Lung (tissue), 12 donors: ENCODE results near the gene MUCL3. TPM values are rescaled to one million over a fixed set of nuclear protein-coding genes. Genes with fewer than 3 reads are reported as not detected.

Experiments used
- ATAC-seq: fragments of 200-7000 bp; cut with Tn5 transposase; one replicate; pipeline ENCODE4 v1.9.1; 2020; ENCODE audit warnings: moderate number of reproducible peaks; ENCODE audit not compliant: insufficient read depth, low FRiP score
- DNase-seq, 3 donors: peaks; one replicate each; pipeline ENCODE4 v3.0.0-alpha.2; 2013 to 2017
- H3K27ac ChIP-seq, 2 donors: one replicate each; pipeline ENCODE4 v1.5.1; 2013; ENCODE audit warnings: mild to moderate bottlenecking in 2 of 2, moderate library complexity in 2 of 2, control low read depth in 1 of 2, inconsistent platforms in 1 of 2, low read depth in 1 of 2, low read length in 1 of 2
- H3K27me3 ChIP-seq, 3 donors: one replicate each; pipeline ENCODE4 v1.5.1; 2013; ENCODE audit warnings: low read length in 2 of 3; ENCODE audit not compliant: control insufficient read depth in 3 of 3, insufficient read depth in 3 of 3
- H3K36me3 ChIP-seq, 4 donors: one replicate each; pipeline ENCODE4 v1.5.1; 2013; ENCODE audit warnings: low read length in 4 of 4, mild to moderate bottlenecking in 1 of 4, moderate library complexity in 1 of 4; ENCODE audit not compliant: control insufficient read depth in 4 of 4, insufficient read depth in 4 of 4
- H3K4me1 ChIP-seq, 5 donors: one replicate each; pipeline ENCODE4 v1.5.1; 2013; ENCODE audit warnings: low read length in 5 of 5, mild to moderate bottlenecking in 2 of 5, moderate library complexity in 1 of 5; ENCODE audit not compliant: control insufficient read depth in 5 of 5, insufficient read depth in 5 of 5
- H3K4me3 ChIP-seq: one replicate; pipeline ENCODE4 v1.5.1; 2013; ENCODE audit warnings: mild to moderate bottlenecking, control low read depth, moderate library complexity
- H3K9ac ChIP-seq, 2 donors: one replicate each; pipeline ENCODE4 v1.5.1; 2013; ENCODE audit warnings: low read length in 2 of 2, control low read depth in 1 of 2; ENCODE audit not compliant: insufficient read depth in 1 of 2
- H3K9me3 ChIP-seq, 4 donors: one replicate each; pipeline ENCODE4 v1.5.1; 2013; ENCODE audit warnings: low read length in 3 of 4, mild to moderate bottlenecking in 1 of 4, moderate library complexity in 1 of 4; ENCODE audit not compliant: control insufficient read depth in 4 of 4, insufficient read depth in 3 of 4
- CTCF ChIP-seq: IDR thresholded peaks from 2 replicates; pipeline ENCODE4 v1.5.1; 2012; ENCODE audit warnings: mild to moderate bottlenecking; ENCODE audit errors: control extremely low read depth, extremely low read depth
- WGBS, 2 donors: extraction: QIAGEN DNeasy Blood & Tissue Kit; methylation state at CpG; one replicate each; pipeline ENCODE4 v1.1.7; 2013; 5-methylcytosine and 5-hydroxymethylcytosine counted together
- polyA plus RNA-seq, 2 donors: library from polyadenylated mRNA; stranded (reverse); fragments of 200-250 nt; gene quantifications; one replicate each; pipeline ENCODE4 v1.2.1, GENCODE V29; 2013
- total RNA-seq, 2 donors: library from RNA; depleted of rRNA in 1 of 2; stranded (reverse); fragments of >200 nt in 1 of 2; gene quantifications; one replicate each; pipeline ENCODE4 v1.2.1, GENCODE V29; 2014 to 2021
- donor health status: control.
- donor health status: control.
- donor health status: Bipolar disorder and iron deficiency.
- donor health status: healthy.
- donor health status: DM: yes; HTN: yes; CAD: no.

MUCL3 gene
- total and polyA plus RNA-seq, 4 donors = 0.47 to 6.4 (median 2.0) TPM

DNA sequence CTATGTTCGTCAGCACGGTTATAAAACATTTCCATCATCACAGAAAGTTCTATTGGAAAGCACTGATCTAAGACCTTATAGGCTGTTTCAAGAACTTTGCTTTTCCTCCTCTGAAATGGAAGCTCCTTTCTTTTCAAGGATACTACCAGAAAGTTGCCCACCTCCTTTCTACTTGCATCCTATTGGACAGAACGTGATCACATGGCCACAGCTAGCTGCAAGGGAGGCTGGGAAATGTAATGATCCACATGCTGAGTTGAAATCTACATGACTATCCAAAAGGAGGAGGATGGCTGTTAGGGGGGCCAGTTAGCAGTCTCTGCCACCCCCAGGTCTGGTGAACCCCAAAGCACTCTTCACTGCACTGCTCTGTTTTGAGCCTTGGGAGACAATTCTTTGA, 12.1 kb upstream of the MUCL3 start:
- no peaks in the 10 kb centered on the region for H3K27me3 ChIP-seq
- H3K4me3 ChIP-seq = no peak overlapping the region
- 77 to 97% methylated on average over 3 of the region's 3 CpGs for WGBS, 2 donors
- H3K4me1 ChIP-seq = peaks cover 0 to 13% (median 0%) of the 10 kb centered on the region in 5 donors
- H3K27ac ChIP-seq = peak overlapping the region in 1 of 2 donors; percentile 34
- no peak for TF ChIP-seq CTCF
- DNase-seq (no peak), ATAC-seq (no peak)
- peaks cover 0 to 4% (median 1%) of the 10 kb centered on the region in 4 donors for H3K9me3 ChIP-seq
- peaks cover 0 to 20% (median 4%) of the 10 kb centered on the region in 4 donors for H3K36me3 ChIP-seq
- H3K9ac ChIP-seq = no peak overlapping the region

- WGBS, 2 donors = 71 to 85% methylated on average over 4 of the region's 4 CpGs
- H3K27ac ChIP-seq = peak overlapping the region in 1 of 2 donors; percentile 57
- ATAC-seq (no peak), DNase-seq (no peak)
- H3K9me3 ChIP-seq = peaks cover 0 to 4% (median 1%) of the 10 kb centered on the region in 4 donors
- H3K9ac ChIP-seq = no peak overlapping the region
- no peaks in the 10 kb centered on the region for H3K27me3 ChIP-seq
- no peak for TF ChIP-seq CTCF
- peaks cover 0 to 13% (median 0%) of the 10 kb centered on the region in 5 donors for H3K4me1 ChIP-seq
- H3K4me3 ChIP-seq = no peak overlapping the region
- H3K36me3 ChIP-seq = peaks cover 0 to 9% (median under 1%) of the 10 kb centered on the region in 4 donors
Measured at GRCh38 chr6:30930506-30930905, 10.3 kb upstream of the MUCL3 start.

DNA sequence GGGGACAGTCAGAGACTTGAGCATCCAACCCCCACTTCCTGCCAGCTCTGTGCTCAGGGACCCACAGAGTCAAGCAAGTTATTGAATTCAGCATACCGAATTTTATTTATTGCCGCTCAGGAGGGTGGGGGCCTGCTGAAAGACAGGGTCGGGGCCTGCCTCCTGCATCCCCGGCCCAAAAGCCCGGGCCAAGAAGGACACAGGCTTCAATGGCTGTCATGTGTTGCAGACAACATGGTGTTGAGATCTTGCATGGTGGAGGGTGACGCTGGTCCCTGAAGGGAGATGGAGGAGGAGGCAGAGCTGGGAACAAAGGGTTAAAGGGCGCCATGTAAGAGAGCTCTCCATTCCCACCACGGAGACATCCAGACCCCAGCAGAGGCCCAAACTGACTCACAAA, 9.5 kb upstream of the MUCL3 start:
- peak overlapping the region; percentile 20 for H3K4me3 ChIP-seq
- H3K36me3 ChIP-seq = peaks cover 0 to 2% (median 0%) of the 10 kb centered on the region in 4 donors
- no peak for TF ChIP-seq CTCF
- ATAC-seq = no peak
- H3K27me3 ChIP-seq = no peaks in the 10 kb centered on the region
- H3K9me3 ChIP-seq = peaks cover 0 to 4% (median 1%) of the 10 kb centered on the region in 4 donors
- no peak overlapping the region for H3K9ac ChIP-seq
- DNase-seq = no peak
- 48 to 78% methylated on average over 8 of the region's 8 CpGs for WGBS, 2 donors
- peaks cover 0 to 13% (median 0%) of the 10 kb centered on the region in 5 donors for H3K4me1 ChIP-seq
- peak overlapping the region in 1 of 2 donors; percentile 72 for H3K27ac ChIP-seq
